Measurements from ENCODE around the gene RNF26. TPM values are rescaled to one million over a fixed set of nuclear protein-coding genes. Genes with fewer than 3 reads are reported as not detected.
A peak's percentile ranks its signal among the peaks of the same experiment; 100 is the strongest.

The RNF26 gene
- total RNA-seq, 1 experiment from 2014 or later: 26.4 TPM

- DNase-seq: no peak
- Histone ChIP-seq H3K4me3 (ENCODE audit: insufficient read depth, low read depth, low read length) (no peak overlapping the region), H3K36me3 (replicated peaks; ENCODE audit: control insufficient read depth, insufficient read depth, low read length) (peaks cover 12% of the 10 kb centered on the region), H3K27me3 (ENCODE audit: control insufficient read depth, insufficient read depth, low read length) (no peaks in the 10 kb centered on the region)
Measured at GRCh38 chr11:119307974-119308373, 26.4 kb upstream of the RNF26 start.

- no peak overlapping the region for H3K4me3 ChIP-seq (ENCODE audit: insufficient read depth, low read depth, low read length)
- H3K36me3 ChIP-seq (replicated peaks; ENCODE audit: control insufficient read depth, insufficient read depth, low read length): peaks cover 10% of the 10 kb centered on the region
- no peak for DNase-seq
- no peaks in the 10 kb centered on the region for H3K27me3 ChIP-seq (ENCODE audit: control insufficient read depth, insufficient read depth, low read length)
Measured at GRCh38 chr11:119309411-119309810, 24.9 kb upstream of the RNF26 start.

- no peak overlapping the region for H3K4me3 ChIP-seq (ENCODE audit: insufficient read depth, low read depth, low read length)
- peak; percentile 47 for DNase-seq
- H3K36me3 ChIP-seq (replicated peaks; ENCODE audit: control insufficient read depth, insufficient read depth, low read length): peaks cover 10% of the 10 kb centered on the region
- H3K27me3 ChIP-seq (ENCODE audit: control insufficient read depth, insufficient read depth, low read length): no peaks in the 10 kb centered on the region
Measured at GRCh38 chr11:119309953-119310681, 24.2 kb upstream of the RNF26 start.

- Histone ChIP-seq H3K27me3 (ENCODE audit: control insufficient read depth, insufficient read depth, low read length) (peaks cover 2% of the 10 kb centered on the region), H3K36me3 (replicated peaks; ENCODE audit: control insufficient read depth, insufficient read depth, low read length) (peaks cover 10% of the 10 kb centered on the region), H3K4me3 (ENCODE audit: insufficient read depth, low read depth, low read length) (no peak overlapping the region)
- DNase-seq: peak; percentile 43
Measured at GRCh38 chr11:119310682-119311052, 23.7 kb upstream of the RNF26 start.

- Histone ChIP-seq H3K36me3 (replicated peaks; ENCODE audit: control insufficient read depth, insufficient read depth, low read length) (peaks cover 4% of the 10 kb centered on the region), H3K27me3 (ENCODE audit: control insufficient read depth, insufficient read depth, low read length) (peaks cover 13% of the 10 kb centered on the region), H3K4me3 (ENCODE audit: insufficient read depth, low read depth, low read length) (no peak overlapping the region; the same call in 1 of the 2 replicates)
- DNase-seq: no peak
Measured at GRCh38 chr11:119314726-119315125, 19.6 kb upstream of the RNF26 start.

- Histone ChIP-seq H3K36me3 (replicated peaks; ENCODE audit: control insufficient read depth, insufficient read depth, low read length) (peaks cover 4% of the 10 kb centered on the region), H3K4me3 (ENCODE audit: insufficient read depth, low read depth, low read length) (peak overlapping the region; percentile 75), H3K27me3 (ENCODE audit: control insufficient read depth, insufficient read depth, low read length) (peaks cover 13% of the 10 kb centered on the region)
- peak; percentile 93 for DNase-seq
Measured at GRCh38 chr11:119315131-119316015, 19.0 kb upstream of the RNF26 start.

- Histone ChIP-seq H3K36me3 (replicated peaks; ENCODE audit: control insufficient read depth, insufficient read depth, low read length) (peaks cover 4% of the 10 kb centered on the region), H3K27me3 (ENCODE audit: control insufficient read depth, insufficient read depth, low read length) (peaks cover 13% of the 10 kb centered on the region), H3K4me3 (ENCODE audit: insufficient read depth, low read depth, low read length) (peak overlapping the region; percentile 75)
- peak; percentile 74 for DNase-seq
Measured at GRCh38 chr11:119316016-119316728, 18.2 kb upstream of the RNF26 start.

GRCh38 chr11:119316729-119317591 lies 17.4 kb upstream of the RNF26 start, which contains the start of gene MCAM:
Gene MCAM (minus strand): TSS chr11:119317130. CDS start chr11:119317101, 29 bp downstream.
- DNase-seq: peak; percentile 95
- Histone ChIP-seq H3K27me3 (ENCODE audit: control insufficient read depth, insufficient read depth, low read length) (peaks cover 13% of the 10 kb centered on the region), H3K4me3 (ENCODE audit: insufficient read depth, low read depth, low read length) (peak within 1 kb of the TSS; percentile 75), H3K36me3 (replicated peaks; ENCODE audit: control insufficient read depth, insufficient read depth, low read length) (peaks cover 4% of the 10 kb centered on the region)

GRCh38 chr11:119317592-119318239 lies 16.6 kb upstream of the RNF26 start:
- H3K36me3 ChIP-seq (replicated peaks; ENCODE audit: control insufficient read depth, insufficient read depth, low read length): peaks cover 2% of the 10 kb centered on the region; the same call in 1 of the 2 replicates
- H3K4me3 ChIP-seq (ENCODE audit: insufficient read depth, low read depth, low read length): peak overlapping the region; percentile 42
- peaks cover 13% of the 10 kb centered on the region for H3K27me3 ChIP-seq (ENCODE audit: control insufficient read depth, insufficient read depth, low read length)
- DNase-seq: peak; percentile 62

GRCh38 chr11:119318240-119319135 lies 15.8 kb upstream of the RNF26 start:
- Histone ChIP-seq H3K36me3 (replicated peaks; ENCODE audit: control insufficient read depth, insufficient read depth, low read length) (no peaks in the 10 kb centered on the region; the same call in 1 of the 2 replicates), H3K4me3 (ENCODE audit: insufficient read depth, low read depth, low read length) (no peak overlapping the region), H3K27me3 (ENCODE audit: control insufficient read depth, insufficient read depth, low read length) (peaks cover 13% of the 10 kb centered on the region)
- peak; percentile 70 for DNase-seq

GRCh38 chr11:119319136-119319699 lies 15.1 kb upstream of the RNF26 start:
- Histone ChIP-seq H3K36me3 (replicated peaks; ENCODE audit: control insufficient read depth, insufficient read depth, low read length) (no peaks in the 10 kb centered on the region; the same call in 1 of the 2 replicates), H3K4me3 (ENCODE audit: insufficient read depth, low read depth, low read length) (no peak overlapping the region), H3K27me3 (ENCODE audit: control insufficient read depth, insufficient read depth, low read length) (peaks cover 13% of the 10 kb centered on the region)
- peak; percentile 37 for DNase-seq

GRCh38 chr11:119319700-119320239 lies 14.6 kb upstream of the RNF26 start:
- Histone ChIP-seq H3K27me3 (ENCODE audit: control insufficient read depth, insufficient read depth, low read length) (peaks cover 13% of the 10 kb centered on the region), H3K36me3 (replicated peaks; ENCODE audit: control insufficient read depth, insufficient read depth, low read length) (no peaks in the 10 kb centered on the region), H3K4me3 (ENCODE audit: insufficient read depth, low read depth, low read length) (no peak overlapping the region)
- no peak for DNase-seq
